ENCODE measurements around the gene SCN3B. TPM values are rescaled to one million over a fixed set of nuclear protein-coding genes. Genes with fewer than 3 reads are reported as not detected.
A peak's percentile ranks its signal among the peaks of the same experiment; 100 is the strongest.

SCN3B gene
- total RNA-seq, 1 donor from 2014 or later: not detected

DNA sequence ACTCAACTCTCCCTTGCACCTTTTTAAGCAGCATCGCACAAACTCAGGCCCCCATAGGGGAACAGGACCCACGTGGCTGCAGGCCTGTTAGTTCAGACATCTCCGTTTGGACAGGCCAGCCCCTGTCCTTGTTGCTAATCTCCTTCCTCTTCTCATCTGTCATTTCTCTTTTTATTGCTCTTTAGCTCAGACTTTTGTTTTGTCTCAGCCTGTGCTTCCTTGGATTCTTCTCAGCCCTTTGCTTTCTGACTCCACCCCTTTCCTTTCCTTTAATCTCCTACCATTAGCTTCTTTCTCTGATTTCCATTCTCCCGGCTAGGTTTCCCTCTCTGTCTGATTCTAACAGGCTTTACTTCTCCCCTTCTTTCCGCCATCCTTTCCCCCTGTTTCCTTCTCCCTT lies 68.7 kb downstream of the SCN3B start:
- Histone ChIP-seq H3K27ac (no peak overlapping the region), H3K4me2 (peak overlapping the region; percentile 35), H3K4me3 (no peak overlapping the region), H3K4me1 (peaks cover 20% of the 10 kb centered on the region), H2AFZ (replicated peaks) (no peak overlapping the region), H4K20me1 (ENCODE audit: low read depth) (peaks cover 18% of the 10 kb centered on the region), H3K27me3 (no peaks in the 10 kb centered on the region), H3F3A (ENCODE audit: low read depth) (peaks cover 10% of the 10 kb centered on the region), H3K36me3 (no peaks in the 10 kb centered on the region), H3K79me2 (ENCODE audit: low read depth) (no peaks in the 10 kb centered on the region), H3K9ac (no peak overlapping the region), H3K9me3 (ENCODE audit: low read depth) (no peaks in the 10 kb centered on the region)
- Mint-ChIP-seq H3K4me3 (no peak overlapping the region), H3K9me3 (no peaks in the 10 kb centered on the region), H3K36me3 (no peaks in the 10 kb centered on the region), H3K27ac (peak overlapping the region; percentile 2), H3K4me1 (peaks cover 25% of the 10 kb centered on the region), H3K27me3 (ENCODE audit: insufficient read depth, low read depth) (peaks cover 7% of the 10 kb centered on the region)
- TF ChIP-seq EZH2 (IDR thresholded peaks at IDR 0.05) (no peak), EZH2phosphoT487 (IDR thresholded peaks at IDR 0.05) (no peak)
- TF ChIP-seq, protein P1, sequence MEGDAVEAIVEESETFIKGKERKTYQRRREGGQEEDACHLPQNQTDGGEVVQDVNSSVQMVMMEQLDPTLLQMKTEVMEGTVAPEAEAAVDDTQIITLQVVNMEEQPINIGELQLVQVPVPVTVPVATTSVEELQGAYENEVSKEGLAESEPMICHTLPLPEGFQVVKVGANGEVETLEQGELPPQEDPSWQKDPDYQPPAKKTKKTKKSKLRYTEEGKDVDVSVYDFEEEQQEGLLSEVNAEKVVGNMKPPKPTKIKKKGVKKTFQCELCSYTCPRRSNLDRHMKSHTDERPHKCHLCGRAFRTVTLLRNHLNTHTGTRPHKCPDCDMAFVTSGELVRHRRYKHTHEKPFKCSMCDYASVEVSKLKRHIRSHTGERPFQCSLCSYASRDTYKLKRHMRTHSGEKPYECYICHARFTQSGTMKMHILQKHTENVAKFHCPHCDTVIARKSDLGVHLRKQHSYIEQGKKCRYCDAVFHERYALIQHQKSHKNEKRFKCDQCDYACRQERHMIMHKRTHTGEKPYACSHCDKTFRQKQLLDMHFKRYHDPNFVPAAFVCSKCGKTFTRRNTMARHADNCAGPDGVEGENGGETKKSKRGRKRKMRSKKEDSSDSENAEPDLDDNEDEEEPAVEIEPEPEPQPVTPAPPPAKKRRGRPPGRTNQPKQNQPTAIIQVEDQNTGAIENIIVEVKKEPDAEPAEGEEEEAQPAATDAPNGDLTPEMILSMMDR (IDR thresholded peaks at IDR 0.05): no peak
- peak; percentile 15 for DNase-seq (ENCODE audit: low spot score)

DNA sequence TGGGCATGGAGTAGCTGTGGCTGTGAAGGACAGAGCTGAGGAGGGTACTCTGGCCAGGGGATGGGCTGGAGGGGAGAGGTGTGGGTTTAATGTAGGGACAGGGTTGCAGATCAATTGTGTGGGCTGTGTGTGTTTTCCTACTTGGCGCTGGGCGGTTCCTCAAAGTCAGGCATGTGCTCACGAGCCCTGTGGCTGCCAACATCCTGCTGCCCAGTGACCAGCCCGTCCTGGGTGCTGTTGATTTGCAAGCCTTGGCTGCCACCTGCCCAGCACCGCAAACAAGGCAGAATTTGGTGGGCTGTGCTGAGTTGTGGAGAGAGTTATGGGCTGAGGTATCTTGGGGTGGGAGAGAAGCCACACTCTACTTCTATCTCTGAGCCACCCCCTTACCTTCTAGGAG lies 69.2 kb downstream of the SCN3B start:
- Histone ChIP-seq H3F3A (ENCODE audit: low read depth) (peaks cover 10% of the 10 kb centered on the region), H3K9ac (no peak overlapping the region), H3K36me3 (no peaks in the 10 kb centered on the region), H3K27ac (no peak overlapping the region), H3K9me3 (ENCODE audit: low read depth) (no peaks in the 10 kb centered on the region), H3K4me1 (peaks cover 20% of the 10 kb centered on the region), H3K79me2 (ENCODE audit: low read depth) (no peaks in the 10 kb centered on the region), H3K27me3 (no peaks in the 10 kb centered on the region), H3K4me3 (no peak overlapping the region), H4K20me1 (ENCODE audit: low read depth) (peaks cover 19% of the 10 kb centered on the region), H3K4me2 (peak overlapping the region; percentile 35), H2AFZ (replicated peaks) (no peak overlapping the region)
- Mint-ChIP-seq H3K4me3 (no peak overlapping the region), H3K36me3 (no peaks in the 10 kb centered on the region), H3K9me3 (no peaks in the 10 kb centered on the region), H3K4me1 (peaks cover 25% of the 10 kb centered on the region), H3K27ac (peak overlapping the region; percentile 21), H3K27me3 (ENCODE audit: insufficient read depth, low read depth) (peaks cover 5% of the 10 kb centered on the region)
- no peak for DNase-seq (ENCODE audit: low spot score)
- no peak for TF ChIP-seq EZH2phosphoT487 (IDR thresholded peaks at IDR 0.05)
- TF ChIP-seq EZH2 (IDR thresholded peaks at IDR 0.05): no peak
- TF ChIP-seq, protein P1 (IDR thresholded peaks at IDR 0.05): no peak

DNA sequence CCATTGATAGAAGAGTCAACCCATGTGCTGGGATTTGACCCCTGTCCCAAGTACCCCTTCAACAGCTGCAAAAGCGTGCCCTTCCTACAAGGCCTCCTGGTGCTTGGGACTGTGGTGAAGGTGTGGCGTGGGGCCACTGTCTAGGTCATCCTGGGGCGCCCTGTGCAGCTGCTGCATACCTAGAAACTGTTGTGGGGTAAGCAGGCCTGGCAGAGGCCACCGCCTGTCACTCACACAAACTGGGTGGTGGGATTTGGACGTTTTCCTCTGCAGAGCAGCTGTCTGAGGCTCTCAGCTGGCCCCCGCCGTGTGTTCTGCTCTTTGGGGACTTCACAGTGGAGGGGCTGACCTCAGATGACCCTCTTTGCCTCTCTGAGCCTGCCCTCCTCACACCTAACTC lies 69.7 kb downstream of the SCN3B start:
- H3K4me3 Mint-ChIP-seq: no peak overlapping the region
- H3K27ac Mint-ChIP-seq: peak overlapping the region; percentile 21

More for the DNA sequence above, 69.7 kb downstream of the SCN3B start:
- no peaks in the 10 kb centered on the region for H3K9me3 ChIP-seq (ENCODE audit: low read depth)
- peaks cover 5% of the 10 kb centered on the region for H3K27me3 Mint-ChIP-seq (ENCODE audit: insufficient read depth, low read depth)
- no peaks in the 10 kb centered on the region for H3K9me3 Mint-ChIP-seq
- H3K27me3 ChIP-seq: no peaks in the 10 kb centered on the region
- H3F3A ChIP-seq (ENCODE audit: low read depth): peaks cover 10% of the 10 kb centered on the region
- H3K27ac ChIP-seq: no peak overlapping the region
- no peaks in the 10 kb centered on the region for H3K36me3 ChIP-seq
- no peaks in the 10 kb centered on the region for H3K79me2 ChIP-seq (ENCODE audit: low read depth)
- H2AFZ ChIP-seq (replicated peaks): no peak overlapping the region
- TF ChIP-seq EZH2 (IDR thresholded peaks at IDR 0.05) (no peak), EZH2phosphoT487 (IDR thresholded peaks at IDR 0.05) (no peak)
- TF ChIP-seq, protein P1 (IDR thresholded peaks at IDR 0.05): no peak
- H3K4me1 ChIP-seq: peaks cover 20% of the 10 kb centered on the region
- no peak overlapping the region for H3K4me3 ChIP-seq
- no peaks in the 10 kb centered on the region for H3K36me3 Mint-ChIP-seq
- H3K4me1 Mint-ChIP-seq: peaks cover 25% of the 10 kb centered on the region
- DNase-seq (ENCODE audit: low spot score): no peak
- peaks cover 19% of the 10 kb centered on the region for H4K20me1 ChIP-seq (ENCODE audit: low read depth)
- no peak overlapping the region for H3K9ac ChIP-seq
- H3K4me2 ChIP-seq: no peak overlapping the region

Data from neural progenitor cell (in vitro differentiated cells).